Measurements from ENCODE around the gene RASGRP2.
"Not testable (repeated sequence)": the region's sequence is repeated elsewhere in the genome, so short reads cannot be mapped to it uniquely, and the experiment has no call there.

Gene RASGRP2

DNA sequence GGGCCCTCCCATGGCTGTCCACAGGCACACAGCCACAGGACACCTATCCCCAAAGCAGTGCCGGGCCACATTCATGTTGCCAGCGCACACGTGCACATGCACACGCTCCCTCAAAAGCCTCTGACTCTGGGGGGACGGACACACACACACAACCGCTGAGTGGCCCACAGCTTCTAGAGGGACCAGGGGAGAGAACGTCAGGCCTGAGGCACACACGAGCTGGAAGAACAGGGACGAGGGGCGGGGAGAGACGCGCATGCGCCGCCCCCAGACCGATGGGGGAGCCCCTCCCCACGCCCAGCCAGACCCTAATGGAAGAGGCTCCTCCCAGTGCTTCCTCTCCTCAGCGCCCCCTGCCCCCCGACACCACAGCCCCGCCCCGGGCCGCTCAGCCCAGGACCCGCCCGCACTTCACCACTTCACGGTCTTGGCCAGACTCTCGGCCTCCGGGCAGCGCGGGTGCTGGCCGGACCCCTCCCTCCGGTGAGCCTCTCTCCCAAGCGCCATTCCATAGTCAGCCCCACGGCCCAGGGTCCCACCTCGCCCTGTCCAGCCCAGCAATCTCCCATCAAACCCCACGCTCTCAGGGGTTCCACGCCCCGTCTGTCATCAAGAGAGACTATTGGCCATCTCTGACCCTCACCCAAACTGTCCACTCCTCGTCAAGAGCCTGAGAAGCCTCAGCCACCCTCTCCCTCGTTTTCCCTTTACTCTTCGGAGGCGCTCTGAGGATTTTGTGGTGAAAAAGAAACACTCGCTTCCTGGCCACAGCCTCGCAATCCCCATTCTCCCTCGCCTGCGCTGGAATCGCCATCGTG, 32.6 kb downstream of the RASGRP2 start:
- no peak for DNase-seq
- TF ChIP-seq, protein P1, sequence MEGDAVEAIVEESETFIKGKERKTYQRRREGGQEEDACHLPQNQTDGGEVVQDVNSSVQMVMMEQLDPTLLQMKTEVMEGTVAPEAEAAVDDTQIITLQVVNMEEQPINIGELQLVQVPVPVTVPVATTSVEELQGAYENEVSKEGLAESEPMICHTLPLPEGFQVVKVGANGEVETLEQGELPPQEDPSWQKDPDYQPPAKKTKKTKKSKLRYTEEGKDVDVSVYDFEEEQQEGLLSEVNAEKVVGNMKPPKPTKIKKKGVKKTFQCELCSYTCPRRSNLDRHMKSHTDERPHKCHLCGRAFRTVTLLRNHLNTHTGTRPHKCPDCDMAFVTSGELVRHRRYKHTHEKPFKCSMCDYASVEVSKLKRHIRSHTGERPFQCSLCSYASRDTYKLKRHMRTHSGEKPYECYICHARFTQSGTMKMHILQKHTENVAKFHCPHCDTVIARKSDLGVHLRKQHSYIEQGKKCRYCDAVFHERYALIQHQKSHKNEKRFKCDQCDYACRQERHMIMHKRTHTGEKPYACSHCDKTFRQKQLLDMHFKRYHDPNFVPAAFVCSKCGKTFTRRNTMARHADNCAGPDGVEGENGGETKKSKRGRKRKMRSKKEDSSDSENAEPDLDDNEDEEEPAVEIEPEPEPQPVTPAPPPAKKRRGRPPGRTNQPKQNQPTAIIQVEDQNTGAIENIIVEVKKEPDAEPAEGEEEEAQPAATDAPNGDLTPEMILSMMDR (IDR thresholded peaks at IDR 0.05; ENCODE audit: low read depth, low read length) = no peak
- H3K9me3 ChIP-seq (ENCODE audit: severe bottlenecking) = no peaks in the 10 kb centered on the region
- no peak overlapping the region for H3K4me3 ChIP-seq (ENCODE audit: low read depth, low read length)
- peaks cover 18% of the 10 kb centered on the region for H3K27me3 ChIP-seq (ENCODE audit: insufficient read depth, low read depth, severe bottlenecking)
- H3K27ac ChIP-seq = no peak overlapping the region
- no peaks in the 10 kb centered on the region for H3K36me3 ChIP-seq

DNA sequence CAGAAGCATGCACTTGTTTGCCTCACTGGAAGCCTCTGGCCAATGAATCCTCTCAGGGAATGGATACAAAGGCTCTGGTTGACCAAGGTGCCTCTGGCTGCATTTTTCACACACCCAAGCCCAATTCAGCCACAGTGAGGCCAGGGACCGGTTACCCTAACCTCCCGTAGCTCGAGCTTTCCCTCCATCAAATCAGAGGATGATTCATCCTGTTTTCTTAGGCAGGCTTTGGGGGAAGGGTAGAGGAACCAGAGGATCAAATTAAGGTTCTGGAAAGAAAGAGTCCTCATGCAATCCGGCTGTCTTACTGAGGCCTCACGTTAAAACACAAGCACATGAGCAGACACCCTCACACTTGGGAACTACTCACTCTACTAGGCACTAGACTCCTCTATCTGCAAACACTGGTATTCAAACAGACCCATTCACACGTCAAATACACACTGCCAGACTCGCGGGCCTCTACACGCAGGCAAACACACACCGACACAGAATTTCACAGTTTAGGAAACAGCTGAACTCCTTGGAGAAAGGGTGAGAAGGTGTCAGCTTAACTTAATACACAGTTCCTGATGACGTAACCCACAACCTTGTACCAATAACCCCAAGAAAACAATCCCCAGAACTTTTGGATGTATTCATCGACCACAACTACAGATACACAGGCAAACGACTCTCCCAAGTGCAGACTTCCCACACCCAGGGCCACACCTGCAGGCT, 33.4 kb downstream of the RASGRP2 start:
- TF ChIP-seq, protein P1 (IDR thresholded peaks at IDR 0.05; ENCODE audit: low read depth, low read length) = no peak
- Histone ChIP-seq H3K9me3 (ENCODE audit: severe bottlenecking) (no peaks in the 10 kb centered on the region), H3K27ac (no peak overlapping the region), H3K36me3 (no peaks in the 10 kb centered on the region), H3K4me3 (ENCODE audit: low read depth, low read length) (no peak overlapping the region), H3K27me3 (ENCODE audit: insufficient read depth, low read depth, severe bottlenecking) (peaks cover 18% of the 10 kb centered on the region)
- no peak for DNase-seq

DNA sequence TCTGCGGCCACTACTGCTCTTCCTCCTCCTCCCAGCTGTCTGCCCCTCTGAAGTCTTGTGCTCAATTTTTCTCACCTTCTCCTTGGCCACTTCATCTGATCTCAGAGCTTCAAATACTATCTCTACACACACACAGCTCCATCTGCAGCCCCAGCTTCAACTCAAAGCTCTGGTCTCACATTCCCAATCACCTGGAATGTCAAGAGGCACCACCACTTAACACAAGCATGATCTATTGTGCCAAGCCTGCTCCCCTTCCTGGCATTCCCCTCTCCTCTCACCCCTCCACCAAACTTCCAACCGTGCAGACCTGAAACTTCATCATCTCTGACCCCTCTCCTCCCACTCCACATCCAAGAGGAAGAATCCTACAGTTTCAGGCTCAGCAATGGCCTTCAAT, 38.4 kb downstream of the RASGRP2 start:
- TF ChIP-seq, protein P1 (IDR thresholded peaks at IDR 0.05; ENCODE audit: low read depth, low read length) = no peak
- Histone ChIP-seq H3K27ac (no peak overlapping the region), H3K4me3 (ENCODE audit: low read depth, low read length) (no peak overlapping the region), H3K27me3 (ENCODE audit: insufficient read depth, low read depth, severe bottlenecking) (no peaks in the 10 kb centered on the region), H3K9me3 (ENCODE audit: severe bottlenecking) (no peaks in the 10 kb centered on the region), H3K36me3 (no peaks in the 10 kb centered on the region)
- DNase-seq = no peak

DNA sequence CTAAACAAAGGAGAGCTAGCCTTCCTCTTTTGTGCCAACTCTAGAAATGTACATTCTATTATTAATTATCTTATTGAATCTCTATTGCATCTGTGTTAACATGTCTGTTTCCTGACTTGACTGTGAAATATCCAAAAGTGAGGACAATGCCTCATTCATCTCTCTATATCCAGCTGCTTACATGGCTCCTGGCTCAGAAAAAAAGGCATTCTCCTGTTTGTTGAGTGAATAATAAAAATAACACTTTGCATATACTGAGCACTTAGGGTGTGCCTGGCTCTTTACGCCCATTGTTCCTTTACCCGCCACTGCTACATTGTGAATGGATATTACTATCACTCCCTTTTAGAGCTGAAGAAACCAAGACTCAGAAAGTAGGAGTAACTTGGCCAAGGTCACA, 40.9 kb downstream of the RASGRP2 start:
- TF ChIP-seq, protein P1 (IDR thresholded peaks at IDR 0.05; ENCODE audit: low read depth, low read length) = no peak
- Histone ChIP-seq H3K27me3 (ENCODE audit: insufficient read depth, low read depth, severe bottlenecking) (no peaks in the 10 kb centered on the region), H3K4me3 (ENCODE audit: low read depth, low read length) (no peak overlapping the region), H3K9me3 (ENCODE audit: severe bottlenecking) (no peaks in the 10 kb centered on the region), H3K36me3 (no peaks in the 10 kb centered on the region), H3K27ac (no peak overlapping the region)
- no peak for DNase-seq

DNA sequence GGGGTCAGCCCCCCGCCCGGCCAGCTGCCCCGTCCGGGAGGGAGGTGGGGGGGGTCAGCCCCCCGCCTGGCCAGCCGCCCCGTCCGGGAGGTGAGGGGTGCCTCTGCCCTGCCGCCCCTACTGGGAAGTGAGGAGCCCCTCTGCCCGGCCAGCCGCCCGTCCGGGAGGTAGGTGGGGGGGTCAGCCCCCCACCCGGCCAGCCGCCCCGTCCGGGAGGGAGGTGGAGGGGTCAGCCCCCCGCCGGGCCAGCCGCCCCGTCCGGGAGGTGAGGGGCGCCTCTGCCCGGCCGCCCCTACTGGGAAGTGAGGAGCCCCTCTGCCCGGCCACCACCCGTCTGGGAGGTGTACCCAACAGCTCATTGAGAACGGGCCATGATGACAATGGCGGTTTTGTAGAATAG, 42.0 kb downstream of the RASGRP2 start:
- DNase-seq; H3K9me3 ChIP-seq (ENCODE audit: severe bottlenecking); H3K27ac ChIP-seq; H3K4me3 ChIP-seq (ENCODE audit: low read depth, low read length); H3K36me3 ChIP-seq; H3K27me3 ChIP-seq (ENCODE audit: insufficient read depth, low read depth, severe bottlenecking): not testable (repeated sequence)

DNA sequence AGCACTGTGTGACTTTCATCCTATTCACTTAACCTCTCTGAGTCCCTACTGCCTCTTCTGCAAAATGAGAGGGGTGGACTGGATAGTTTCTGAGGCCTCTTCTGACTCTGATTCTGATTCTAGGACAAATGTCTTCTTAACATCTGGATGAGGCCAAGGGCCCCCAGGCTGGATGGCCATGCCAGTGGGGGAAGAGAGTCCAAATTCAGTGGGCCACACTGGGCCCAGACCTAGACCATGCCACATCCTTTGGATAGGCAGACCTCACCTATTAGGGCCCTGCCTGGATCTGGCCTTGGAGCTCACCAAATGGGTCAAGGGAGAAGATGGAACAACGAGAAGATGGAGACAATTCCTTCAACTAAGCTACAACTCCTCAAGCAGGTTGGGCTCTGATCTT, 45.5 kb downstream of the RASGRP2 start:
- no peak for DNase-seq
- no peaks in the 10 kb centered on the region for H3K36me3 ChIP-seq
- H3K27me3 ChIP-seq (ENCODE audit: insufficient read depth, low read depth, severe bottlenecking) = no peaks in the 10 kb centered on the region
- H3K9me3 ChIP-seq (ENCODE audit: severe bottlenecking) = no peaks in the 10 kb centered on the region
- H3K4me3 ChIP-seq (ENCODE audit: low read depth, low read length) = no peak overlapping the region
- TF ChIP-seq, protein P1 (IDR thresholded peaks at IDR 0.05; ENCODE audit: low read depth, low read length) = no peak
- no peak overlapping the region for H3K27ac ChIP-seq

Data from WERI-Rb-1 (cell line).